Esophagus squamous epithelium (tissue), 4 donors: ENCODE results near the gene RAP2B.

Experiments used
- CTCF ChIP-seq, 6 experiments: fragments of 450-650 bp in 4 of 6; fragments of 200-600 bp in 2 of 6; sonication (generic) in 2 of 6; IDR thresholded peaks; one replicate each; pipeline ENCODE4 v1.5.1; 2016 to 2019; ENCODE audit warnings: antibody characterized with exemption in 6 of 6, mild to moderate bottlenecking in 4 of 6, moderate library complexity in 4 of 6
- POLR2A ChIP-seq, 4 donors: fragments of 450-650 bp; IDR thresholded peaks; one replicate each; pipeline ENCODE4 v1.6.1; 2017; ENCODE audit warnings: antibody characterized with exemption in 4 of 4, mild to moderate bottlenecking in 4 of 4, moderate library complexity in 3 of 4

DNA sequence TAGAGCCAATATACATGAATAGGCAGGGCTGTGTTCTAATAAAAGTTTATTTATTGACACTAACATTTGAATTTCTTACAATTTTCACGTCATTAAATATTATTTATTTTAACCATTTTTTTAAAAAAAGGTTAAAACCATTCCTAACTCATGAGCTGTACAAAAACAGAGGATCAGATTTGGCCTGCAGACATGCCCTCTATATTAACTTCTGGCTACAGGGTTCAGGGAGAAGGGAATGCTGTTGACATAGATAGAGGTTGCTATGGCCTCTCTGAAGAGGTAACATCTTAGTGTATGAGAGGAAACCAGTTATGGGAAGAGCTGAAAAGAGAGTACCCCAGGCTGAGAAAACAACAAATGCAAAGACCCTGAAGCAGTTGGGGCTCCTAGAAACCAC is 19.1 kb upstream of the RAP2B start:
- TF ChIP-seq CTCF (IDR thresholded peaks at IDR 0.05) (no peak), POLR2A (IDR thresholded peaks at IDR 0.05) (no peak)
